Measurements from ENCODE around the gene TENT4A. TPM values are rescaled to one million over a fixed set of nuclear protein-coding genes. Genes with fewer than 3 reads are reported as not detected.
A peak's percentile ranks its signal among the peaks of the same experiment; 100 is the strongest.

Gene TENT4A
- total and polyA plus RNA-seq, 2 of the 13 experiments (the other 11 are each of a cell fraction or from before 2014, with no cell fraction given) = 6.3 to 13.3 TPM

DNA sequence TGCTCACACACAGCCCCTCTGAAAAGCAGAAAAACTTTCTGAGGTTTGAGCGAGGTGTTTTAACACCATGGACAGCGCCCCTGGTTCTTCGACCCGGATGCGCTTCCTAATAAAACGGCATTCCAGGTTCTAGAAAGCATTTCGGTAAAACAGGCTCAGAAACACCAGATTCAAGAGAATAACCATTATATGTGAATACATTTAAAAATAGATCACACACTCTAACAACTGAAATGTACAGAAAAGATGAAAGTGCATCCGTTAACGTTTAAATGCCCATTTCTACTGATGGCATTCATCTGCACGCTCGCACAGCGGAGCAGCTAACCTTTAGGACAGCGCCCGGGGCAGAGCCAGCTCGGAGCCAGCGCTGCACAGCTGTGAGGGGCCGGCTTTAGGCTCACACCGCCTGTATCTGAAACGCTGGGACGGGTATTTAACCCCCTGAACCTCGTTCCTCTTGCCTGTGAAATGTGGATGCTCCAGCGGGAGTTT, 26.3 kb upstream of the TENT4A start (continued):
- TF ChIP-seq, protein P1, sequence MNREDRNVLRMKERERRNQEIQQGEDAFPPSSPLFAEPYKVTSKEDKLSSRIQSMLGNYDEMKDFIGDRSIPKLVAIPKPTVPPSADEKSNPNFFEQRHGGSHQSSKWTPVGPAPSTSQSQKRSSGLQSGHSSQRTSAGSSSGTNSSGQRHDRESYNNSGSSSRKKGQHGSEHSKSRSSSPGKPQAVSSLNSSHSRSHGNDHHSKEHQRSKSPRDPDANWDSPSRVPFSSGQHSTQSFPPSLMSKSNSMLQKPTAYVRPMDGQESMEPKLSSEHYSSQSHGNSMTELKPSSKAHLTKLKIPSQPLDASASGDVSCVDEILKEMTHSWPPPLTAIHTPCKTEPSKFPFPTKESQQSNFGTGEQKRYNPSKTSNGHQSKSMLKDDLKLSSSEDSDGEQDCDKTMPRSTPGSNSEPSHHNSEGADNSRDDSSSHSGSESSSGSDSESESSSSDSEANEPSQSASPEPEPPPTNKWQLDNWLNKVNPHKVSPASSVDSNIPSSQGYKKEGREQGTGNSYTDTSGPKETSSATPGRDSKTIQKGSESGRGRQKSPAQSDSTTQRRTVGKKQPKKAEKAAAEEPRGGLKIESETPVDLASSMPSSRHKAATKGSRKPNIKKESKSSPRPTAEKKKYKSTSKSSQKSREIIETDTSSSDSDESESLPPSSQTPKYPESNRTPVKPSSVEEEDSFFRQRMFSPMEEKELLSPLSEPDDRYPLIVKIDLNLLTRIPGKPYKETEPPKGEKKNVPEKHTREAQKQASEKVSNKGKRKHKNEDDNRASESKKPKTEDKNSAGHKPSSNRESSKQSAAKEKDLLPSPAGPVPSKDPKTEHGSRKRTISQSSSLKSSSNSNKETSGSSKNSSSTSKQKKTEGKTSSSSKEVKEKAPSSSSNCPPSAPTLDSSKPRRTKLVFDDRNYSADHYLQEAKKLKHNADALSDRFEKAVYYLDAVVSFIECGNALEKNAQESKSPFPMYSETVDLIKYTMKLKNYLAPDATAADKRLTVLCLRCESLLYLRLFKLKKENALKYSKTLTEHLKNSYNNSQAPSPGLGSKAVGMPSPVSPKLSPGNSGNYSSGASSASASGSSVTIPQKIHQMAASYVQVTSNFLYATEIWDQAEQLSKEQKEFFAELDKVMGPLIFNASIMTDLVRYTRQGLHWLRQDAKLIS (CRISPR knock-in tag; IDR thresholded peaks at IDR 0.05) = no peak
- TF ChIP-seq TRIM24 (CRISPR knock-in tag; IDR thresholded peaks at IDR 0.05) (no peak), CHD2 (IDR thresholded peaks at IDR 0.05; ENCODE audit: low read depth, low read length) (no peak), TCF7 (IDR thresholded peaks at IDR 0.05; ENCODE audit: low read depth) (no peak), NCOA2 (CRISPR knock-in tag; IDR thresholded peaks at IDR 0.05) (peak; percentile 42; the same call in 1 of the 2 replicates), ZFY (CRISPR knock-in tag; IDR thresholded peaks at IDR 0.05) (no peak), ZNF570 (CRISPR knock-in tag; IDR thresholded peaks at IDR 0.05; ENCODE audit: borderline replicate concordance) (no peak), ZNF33A (CRISPR knock-in tag; IDR thresholded peaks at IDR 0.05; ENCODE audit: borderline replicate concordance) (no peak), HDAC2 (CRISPR knock-in tag; IDR thresholded peaks at IDR 0.05) (peak; percentile 72), KDM6A (CRISPR knock-in tag; IDR thresholded peaks at IDR 0.05; ENCODE audit: low read depth) (no peak), ZNF431 (CRISPR knock-in tag; IDR thresholded peaks at IDR 0.05; ENCODE audit: borderline replicate concordance, low read depth) (no peak), ZNF567 (CRISPR knock-in tag; IDR thresholded peaks at IDR 0.05; ENCODE audit: borderline replicate concordance) (no peak), ZKSCAN5 (CRISPR knock-in tag; IDR thresholded peaks at IDR 0.05) (no peak), MAFG (CRISPR knock-in tag; IDR thresholded peaks at IDR 0.05) (no peak), TGIF2 (CRISPR knock-in tag; IDR thresholded peaks at IDR 0.05) (peak; percentile 76), ZNF225 (CRISPR knock-in tag; IDR thresholded peaks at IDR 0.05) (no peak)
- TF ChIP-seq, protein P2, sequence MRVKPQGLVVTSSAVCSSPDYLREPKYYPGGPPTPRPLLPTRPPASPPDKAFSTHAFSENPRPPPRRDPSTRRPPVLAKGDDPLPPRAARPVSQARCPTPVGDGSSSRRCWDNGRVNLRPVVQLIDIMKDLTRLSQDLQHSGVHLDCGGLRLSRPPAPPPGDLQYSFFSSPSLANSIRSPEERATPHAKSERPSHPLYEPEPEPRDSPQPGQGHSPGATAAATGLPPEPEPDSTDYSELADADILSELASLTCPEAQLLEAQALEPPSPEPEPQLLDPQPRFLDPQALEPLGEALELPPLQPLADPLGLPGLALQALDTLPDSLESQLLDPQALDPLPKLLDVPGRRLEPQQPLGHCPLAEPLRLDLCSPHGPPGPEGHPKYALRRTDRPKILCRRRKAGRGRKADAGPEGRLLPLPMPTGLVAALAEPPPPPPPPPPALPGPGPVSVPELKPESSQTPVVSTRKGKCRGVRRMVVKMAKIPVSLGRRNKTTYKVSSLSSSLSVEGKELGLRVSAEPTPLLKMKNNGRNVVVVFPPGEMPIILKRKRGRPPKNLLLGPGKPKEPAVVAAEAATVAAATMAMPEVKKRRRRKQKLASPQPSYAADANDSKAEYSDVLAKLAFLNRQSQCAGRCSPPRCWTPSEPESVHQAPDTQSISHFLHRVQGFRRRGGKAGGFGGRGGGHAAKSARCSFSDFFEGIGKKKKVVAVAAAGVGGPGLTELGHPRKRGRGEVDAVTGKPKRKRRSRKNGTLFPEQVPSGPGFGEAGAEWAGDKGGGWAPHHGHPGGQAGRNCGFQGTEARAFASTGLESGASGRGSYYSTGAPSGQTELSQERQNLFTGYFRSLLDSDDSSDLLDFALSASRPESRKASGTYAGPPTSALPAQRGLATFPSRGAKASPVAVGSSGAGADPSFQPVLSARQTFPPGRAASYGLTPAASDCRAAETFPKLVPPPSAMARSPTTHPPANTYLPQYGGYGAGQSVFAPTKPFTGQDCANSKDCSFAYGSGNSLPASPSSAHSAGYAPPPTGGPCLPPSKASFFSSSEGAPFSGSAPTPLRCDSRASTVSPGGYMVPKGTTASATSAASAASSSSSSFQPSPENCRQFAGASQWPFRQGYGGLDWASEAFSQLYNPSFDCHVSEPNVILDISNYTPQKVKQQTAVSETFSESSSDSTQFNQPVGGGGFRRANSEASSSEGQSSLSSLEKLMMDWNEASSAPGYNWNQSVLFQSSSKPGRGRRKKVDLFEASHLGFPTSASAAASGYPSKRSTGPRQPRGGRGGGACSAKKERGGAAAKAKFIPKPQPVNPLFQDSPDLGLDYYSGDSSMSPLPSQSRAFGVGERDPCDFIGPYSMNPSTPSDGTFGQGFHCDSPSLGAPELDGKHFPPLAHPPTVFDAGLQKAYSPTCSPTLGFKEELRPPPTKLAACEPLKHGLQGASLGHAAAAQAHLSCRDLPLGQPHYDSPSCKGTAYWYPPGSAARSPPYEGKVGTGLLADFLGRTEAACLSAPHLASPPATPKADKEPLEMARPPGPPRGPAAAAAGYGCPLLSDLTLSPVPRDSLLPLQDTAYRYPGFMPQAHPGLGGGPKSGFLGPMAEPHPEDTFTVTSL (CRISPR knock-in tag; IDR thresholded peaks at IDR 0.05; ENCODE audit: borderline replicate concordance) = no peak

Measured in HepG2 (cell line).